Activated T-helper 1 cell treated with anti-CD3 and anti-CD28 coated beads, Interleukin-2, amount 50 U/mL, for 16 hours (primary cell): ENCODE results near the gene CLN6.
"Not testable (repeated sequence)": the region's sequence is repeated elsewhere in the genome, so short reads cannot be mapped to it uniquely, and the experiment has no call there.

Experiments used
- DNase-seq, 2 donors: peaks; one replicate each; pipeline ENCODE4 v3.0.0-alpha.2; 2020; ENCODE audit warnings: low read depth in 1 of 2, low spot score in 1 of 2

Gene CLN6

DNA sequence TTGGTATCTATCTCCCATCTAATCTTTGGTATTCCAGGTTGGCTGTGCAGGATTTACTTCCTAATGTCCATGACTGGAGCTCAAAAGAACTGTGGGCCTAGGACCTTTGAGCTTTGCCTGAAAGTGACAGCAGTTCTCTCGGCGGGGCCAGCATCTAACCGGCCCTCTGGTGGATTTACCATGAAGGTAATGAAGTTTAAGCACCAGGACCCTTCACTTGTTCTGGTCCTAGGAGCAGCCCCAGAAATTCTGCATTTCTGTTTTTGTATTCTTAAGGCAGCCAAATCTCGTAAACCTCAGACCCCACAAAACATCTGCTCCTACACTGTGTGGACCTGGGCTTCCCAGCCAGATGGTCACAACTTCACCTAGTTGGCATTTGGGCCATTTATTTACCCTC lies 37.4 kb downstream of the CLN6 start:
- DNase-seq, result no peak

DNA sequence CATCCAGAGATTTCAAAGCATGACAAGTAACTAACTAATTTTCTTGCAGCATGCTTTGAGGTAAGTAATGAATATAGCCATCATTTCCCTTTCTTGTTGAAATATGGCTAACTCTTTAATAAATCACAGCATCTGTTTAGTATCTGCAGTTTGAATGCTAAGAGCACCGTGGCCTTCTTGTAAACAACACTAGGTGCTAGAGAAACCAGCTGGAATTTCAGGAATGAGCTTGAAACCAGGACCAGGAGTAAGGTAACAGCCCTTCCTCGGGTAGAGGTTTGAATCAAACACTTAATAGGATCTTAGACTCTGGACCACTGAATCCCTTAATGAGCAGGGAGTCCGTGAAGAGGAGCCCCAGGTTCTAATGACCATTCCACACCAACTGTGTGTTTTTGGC lies 38.0 kb downstream of the CLN6 start:
- DNase-seq, result no peak

DNA sequence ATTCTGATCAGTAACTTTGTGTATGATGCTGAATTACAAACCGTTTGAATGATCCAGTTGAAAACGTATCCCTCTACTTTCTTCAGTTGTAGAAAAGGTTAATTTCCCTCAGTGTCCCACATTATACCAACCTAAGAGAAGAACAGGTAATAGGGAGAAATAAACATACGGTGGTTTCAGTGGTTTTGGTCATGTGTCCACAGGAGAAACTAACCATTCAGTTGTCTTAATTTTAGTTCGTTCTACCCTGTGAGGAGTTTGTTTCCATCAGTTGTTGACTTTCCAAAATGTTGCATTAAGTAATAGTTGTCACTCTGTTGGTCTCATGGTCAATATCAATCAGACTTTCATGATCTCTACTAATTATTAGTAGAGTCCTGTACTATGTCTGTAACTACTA lies 39.5 kb downstream of the CLN6 start:
- DNase-seq, result no peak

DNA sequence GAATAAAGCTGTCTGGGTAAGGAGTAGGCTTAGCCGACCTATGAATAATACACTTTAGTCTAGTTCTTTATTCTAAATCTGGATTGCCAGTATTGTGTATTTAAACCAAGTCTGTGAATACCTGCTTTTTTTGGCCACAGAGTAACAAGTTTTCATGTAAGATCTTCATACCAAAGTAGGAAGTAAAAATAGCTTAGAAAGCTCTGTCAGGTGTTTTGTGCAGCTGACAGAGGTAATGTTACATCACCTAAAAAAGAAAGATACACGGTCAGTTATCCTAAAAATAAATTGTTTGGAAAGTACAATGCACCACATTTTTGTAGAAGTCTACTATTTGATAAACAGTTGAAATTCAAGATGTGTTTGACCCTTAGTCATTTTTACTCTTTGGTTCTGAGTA lies 40.9 kb downstream of the CLN6 start:
- no peak for DNase-seq

DNA sequence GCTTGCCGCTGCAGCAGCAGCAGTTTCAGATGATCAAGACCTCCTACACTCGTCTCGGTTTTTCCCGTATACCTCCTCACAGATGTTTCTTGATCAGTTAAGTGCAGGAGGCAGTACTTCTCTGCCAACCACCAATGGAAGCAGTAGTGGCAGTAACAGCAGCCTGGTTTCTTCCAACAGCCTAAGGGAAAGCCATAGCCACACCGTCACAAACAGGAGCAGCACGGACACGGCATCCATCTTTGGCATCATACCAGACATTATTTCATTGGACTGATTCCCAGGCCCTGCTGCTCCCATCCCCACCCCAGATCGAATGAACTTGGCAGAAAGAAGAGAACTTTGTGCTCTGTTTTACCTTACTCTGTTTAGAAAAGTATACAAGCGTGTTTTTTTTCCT lies 42.0 kb downstream of the CLN6 start:
- no peak for DNase-seq

DNA sequence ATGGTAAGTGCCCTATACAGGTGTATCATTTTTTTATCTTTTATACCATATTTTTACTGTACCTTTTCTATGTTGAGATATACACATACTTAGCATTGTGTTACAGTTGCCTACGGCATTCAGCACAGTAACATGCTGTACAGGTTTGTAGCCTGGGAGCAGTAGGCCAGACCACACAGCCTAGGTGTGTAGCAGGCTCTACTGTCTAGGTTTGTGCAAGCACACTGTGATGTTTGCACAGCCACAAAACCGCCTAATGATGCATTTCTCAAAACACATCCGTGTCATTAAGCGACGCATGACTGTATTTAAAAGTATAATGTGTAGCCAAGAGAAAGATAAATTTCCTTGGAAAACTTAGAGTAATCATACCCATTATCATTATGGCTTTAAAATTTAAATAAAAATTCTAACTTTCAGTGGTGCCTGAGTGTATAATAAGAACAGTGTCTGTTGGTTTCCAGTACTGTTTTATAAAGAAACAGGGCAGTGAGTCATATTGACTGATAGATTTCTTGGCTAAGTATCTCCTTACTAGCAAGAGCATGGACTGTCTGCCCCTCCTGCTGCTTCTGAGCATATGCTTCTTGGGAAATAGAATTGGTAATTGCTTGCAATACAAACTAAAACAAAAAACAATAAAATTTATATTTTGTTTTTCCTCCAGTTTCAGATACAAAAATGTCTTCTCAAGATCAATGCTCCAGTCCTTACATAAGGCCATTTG lies 42.7 kb downstream of the CLN6 start:
- DNase-seq, result no peak

DNA sequence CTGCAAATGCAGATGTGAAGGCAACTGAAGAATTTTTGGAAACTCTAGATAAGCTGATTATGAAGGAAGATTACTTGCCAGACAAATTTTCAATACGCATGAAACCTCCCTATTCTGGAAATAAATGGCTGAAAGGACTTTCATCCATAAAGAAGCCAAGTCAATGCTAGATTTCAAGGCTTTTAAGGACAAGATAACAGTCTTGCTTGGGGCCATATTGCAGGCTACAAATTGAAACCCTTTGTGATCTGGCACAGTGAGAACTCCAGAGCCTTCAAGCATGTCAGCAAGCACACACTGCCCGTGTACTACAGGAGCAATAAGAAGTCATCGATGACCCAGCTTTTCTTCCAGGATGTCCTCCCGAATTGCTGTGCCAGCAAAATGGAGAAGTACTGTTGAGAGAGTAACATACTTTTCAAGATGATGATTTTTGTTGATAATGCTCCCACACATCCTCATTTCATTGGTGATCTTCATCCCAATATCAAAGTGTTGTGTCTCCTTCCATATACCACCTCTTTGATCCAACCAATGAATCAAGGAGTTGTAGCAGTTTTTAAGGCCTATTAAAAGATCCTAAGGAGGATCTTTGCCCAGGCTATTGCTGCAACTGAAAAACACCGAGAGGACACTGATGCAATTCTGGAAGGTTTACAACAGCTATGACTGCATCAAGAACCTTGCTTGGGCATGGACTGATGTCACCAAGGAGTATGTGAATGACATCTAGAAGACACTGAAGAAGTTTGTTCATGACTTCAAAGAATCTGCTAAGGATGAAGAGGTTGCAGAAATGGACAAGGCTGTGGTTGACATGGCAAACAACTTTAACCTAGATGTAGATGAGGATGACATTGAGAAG lies 44.7 kb downstream of the CLN6 start:
- no peak for DNase-seq

DNA sequence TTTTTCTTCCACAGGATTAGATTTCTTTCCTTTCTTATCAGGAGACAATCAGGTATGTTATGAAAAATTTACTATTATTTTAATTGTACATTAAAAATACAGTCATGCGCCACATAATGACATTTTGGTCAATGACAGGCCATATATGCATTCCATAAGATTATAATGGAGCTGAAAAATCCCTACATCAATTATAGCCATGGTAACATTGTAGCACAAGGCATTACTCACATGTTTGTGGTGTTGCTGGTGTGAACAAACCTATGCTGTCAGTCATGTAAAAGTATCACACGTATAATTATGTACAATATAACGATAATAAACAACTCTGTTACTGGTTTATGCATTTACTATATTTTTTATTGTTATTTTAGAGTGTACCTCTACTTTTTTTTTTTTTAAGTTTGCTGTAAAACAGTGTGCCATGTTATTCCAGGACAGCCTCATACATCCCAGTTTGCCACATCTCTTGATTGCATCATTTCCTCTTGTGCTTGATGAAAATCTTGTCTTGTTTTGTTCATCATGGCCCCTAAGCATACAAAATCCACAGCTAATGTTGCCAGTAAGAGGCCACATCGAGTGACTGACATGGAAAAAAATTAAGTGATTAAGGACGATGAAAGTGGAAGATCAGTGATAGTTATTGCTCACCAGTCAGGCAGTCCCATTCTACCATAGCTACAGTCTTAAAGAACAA lies 45.8 kb downstream of the CLN6 start:
- no peak for DNase-seq

DNA sequence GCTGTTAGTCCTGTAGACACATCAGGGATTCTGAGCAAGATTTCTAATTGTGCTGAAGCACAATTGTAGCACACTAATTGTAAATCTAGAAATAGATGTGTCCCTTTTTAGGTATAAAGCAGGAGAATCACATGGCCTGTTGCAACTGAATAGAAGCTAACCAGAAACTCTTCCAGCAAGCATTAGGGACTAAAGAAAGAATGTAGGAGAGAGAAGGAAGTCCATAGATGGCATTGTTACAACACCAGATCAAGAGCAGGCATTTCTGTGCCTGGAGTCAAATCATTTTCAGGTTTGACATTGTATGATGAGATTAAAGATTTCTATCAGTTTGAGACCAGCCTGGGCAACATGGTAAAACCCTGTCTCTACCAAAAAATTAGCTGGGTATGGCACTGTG lies 51.8 kb downstream of the CLN6 start:
- no peak for DNase-seq

DNA sequence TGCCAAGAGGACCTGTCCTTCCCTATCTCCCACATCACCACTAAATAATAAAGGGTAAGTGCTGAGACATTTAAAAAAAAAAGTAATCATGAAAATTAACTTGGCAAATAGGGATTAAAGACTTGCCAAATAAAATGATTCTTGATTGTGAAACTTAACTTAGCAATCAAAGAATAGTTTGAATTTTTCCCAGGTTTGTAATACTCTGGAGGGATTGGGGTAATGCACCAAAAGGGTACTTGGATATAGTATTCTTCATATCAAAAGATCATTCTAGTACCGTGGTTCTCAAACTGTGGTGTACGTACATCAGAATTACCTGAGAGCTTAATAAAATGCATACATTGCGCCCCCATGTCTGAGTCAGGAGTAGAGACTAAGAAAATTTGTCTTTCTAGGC lies 52.9 kb downstream of the CLN6 start:
- no peak for DNase-seq

DNA sequence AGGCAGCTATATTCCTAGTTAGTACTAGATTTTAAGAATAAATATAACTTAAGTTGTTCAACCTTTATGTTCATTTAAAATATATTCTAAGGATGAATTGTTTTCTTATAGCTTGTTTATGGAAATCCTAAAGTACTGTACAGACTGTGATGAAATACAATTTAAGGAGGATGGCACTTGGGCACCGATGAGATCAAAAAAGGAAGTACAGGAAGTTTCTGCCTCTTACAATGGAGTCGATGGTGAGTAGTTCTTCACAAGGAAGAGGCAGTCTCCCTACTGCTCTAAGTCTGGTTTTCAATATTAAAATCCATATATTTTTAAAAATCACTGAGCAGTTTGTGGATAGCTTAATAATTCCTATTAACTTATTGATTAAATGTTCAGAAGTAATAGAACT lies 54.0 kb downstream of the CLN6 start:
- DNase-seq, result no peak

DNA sequence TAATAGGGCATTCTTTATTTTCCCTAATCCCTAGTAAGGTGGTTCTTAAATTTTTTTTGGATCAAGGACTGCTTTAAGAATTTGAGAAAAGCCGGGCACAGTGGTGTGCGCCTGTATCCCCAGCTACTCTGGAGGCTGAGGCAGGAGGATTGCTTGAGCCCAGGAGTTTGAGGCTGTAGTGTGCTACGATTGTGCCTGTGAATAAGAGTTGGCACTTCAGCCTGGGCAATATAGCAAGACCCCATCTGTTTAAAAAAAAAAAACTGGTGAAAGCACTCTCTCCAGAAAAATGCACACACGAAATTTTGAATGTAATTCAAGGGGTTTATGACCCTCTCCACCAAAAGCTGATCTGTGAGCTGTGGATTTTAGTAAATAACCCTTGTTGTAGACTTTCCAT lies 56.4 kb downstream of the CLN6 start:
- DNase-seq, result no peak

DNA sequence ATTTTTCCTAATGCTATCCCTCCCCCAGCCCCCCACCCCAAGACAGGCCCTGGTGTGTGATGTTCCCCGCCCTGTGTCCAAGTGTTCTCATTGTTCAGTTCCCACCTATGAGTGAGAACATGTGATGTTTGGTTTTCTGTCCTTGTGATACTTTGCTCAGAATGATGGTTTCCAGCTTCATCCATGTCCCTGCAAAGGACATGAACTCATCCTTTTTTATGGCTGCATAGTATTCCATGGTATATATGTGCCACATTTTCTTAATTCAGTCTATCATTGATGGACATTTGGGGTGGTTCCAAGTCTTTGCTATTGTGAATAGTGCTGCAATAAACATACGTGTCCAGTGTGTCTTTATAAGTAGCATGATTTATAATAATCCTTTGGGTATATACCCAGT lies 57.5 kb downstream of the CLN6 start:
- not testable (repeated sequence) for DNase-seq

DNA sequence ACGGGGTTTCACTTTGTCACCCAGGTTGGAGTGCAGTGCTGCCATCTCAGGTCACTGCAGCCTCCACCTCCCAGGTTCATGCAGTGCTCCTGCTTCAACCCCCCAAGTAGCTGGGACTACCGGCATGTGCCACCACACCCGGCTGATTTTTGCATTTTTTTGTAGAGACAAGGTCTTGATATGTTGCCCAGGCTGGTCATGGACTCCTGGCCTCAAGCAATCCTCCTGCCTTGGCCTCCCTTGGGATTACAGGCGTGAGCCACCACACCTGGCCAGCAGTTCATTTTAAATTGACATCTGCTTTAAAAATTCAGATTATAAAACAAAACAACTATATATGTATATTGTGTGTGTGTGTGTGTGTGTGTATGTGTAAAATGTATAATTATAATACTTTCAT lies 62.7 kb downstream of the CLN6 start:
- DNase-seq, result no peak

DNA sequence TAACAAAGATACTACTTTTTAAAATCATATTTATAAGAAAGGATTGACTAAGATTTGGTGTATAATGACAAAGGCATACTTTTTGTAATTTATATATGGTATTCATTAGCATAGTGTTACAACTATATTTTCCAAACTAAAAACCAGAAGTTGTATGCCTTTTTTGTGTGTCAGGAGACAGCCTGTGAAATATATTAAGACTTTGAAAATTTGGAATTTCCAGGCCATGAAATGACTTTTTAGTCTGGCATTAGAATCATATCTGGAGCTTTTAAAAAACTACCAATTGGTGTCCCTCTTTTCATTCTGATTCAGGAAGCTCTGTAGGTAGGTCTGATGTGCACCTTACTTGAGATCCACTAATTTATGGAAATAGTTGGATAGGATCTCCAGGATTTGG lies 66.3 kb downstream of the CLN6 start:
- no peak for DNase-seq

DNA sequence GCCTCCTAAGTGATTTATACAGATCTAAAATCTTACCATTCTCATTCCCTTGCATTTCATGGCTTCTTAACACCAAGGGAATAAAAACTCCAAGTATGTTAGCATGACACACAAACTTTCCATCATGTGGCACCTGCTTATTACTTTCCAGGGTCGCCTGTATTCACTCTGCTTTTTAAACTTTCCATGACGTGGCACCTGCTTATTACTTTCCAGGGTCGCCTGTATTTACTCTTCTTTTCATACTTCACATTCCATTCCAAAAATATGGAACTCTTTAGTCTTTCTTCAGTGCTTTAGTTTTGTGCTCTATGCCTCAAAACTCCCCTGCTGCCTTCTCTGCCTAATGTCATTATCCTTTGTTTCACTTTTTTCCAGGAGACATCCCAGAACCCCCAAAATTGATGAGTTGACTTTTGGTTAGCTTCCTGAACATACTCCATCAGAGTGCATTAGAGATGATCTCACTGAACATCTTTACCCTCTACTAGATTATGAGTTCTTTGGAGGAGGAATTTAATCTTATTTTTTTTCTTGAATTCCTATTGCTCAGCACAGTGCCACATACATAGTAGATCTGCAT lies 71.4 kb downstream of the CLN6 start:
- no peak for DNase-seq

DNA sequence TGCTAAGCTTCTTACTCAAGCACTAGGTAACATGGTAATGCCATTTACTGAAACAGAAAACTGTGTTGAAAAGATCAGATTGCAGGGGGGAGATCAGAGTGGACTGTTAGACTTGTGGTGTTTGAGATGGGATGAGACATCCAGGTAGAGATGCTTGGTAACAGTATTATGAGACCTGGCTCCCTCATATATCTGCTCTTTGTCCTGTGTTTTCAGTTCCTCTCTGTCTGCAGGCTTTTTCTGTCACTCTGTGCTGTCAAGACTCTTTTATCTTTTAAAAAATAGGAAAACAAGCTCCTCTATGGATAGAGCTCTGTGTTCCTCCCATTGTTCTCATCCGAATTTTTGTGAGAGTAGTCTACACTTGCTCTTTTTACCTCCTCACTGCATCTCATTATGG lies 72.5 kb downstream of the CLN6 start:
- DNase-seq, result no peak
